Adipocyte (in vitro differentiated cells): ENCODE measurements around the gene SLC9A9.
A peak's percentile ranks its signal among the peaks of the same experiment; 100 is the strongest.

Source experiments
- DNase-seq: peaks from one replicate; pipeline ENCODE4 v3.0.0-alpha.2; 2015; ENCODE audit warnings: low read depth
- H3K27me3 ChIP-seq: replicated peaks from 2 replicates; pipeline ENCODE4 v1.7.0; 2013; ENCODE audit warnings: mild to moderate bottlenecking, low read length, moderate library complexity; ENCODE audit not compliant: control insufficient read depth, insufficient read depth
- H3K36me3 ChIP-seq: 2 replicates; pipeline ENCODE4 v1.7.0; 2013; ENCODE audit warnings: low read length, mild to moderate bottlenecking, moderate library complexity; ENCODE audit not compliant: control insufficient read depth, insufficient read depth, severe bottlenecking
- H3K4me1 ChIP-seq: 2 replicates; pipeline ENCODE4 v1.7.0; 2013; ENCODE audit warnings: mild to moderate bottlenecking, low read length, moderate library complexity; ENCODE audit not compliant: control insufficient read depth, insufficient read depth
- H3K4me3 ChIP-seq: 2 replicates; pipeline ENCODE4 v1.7.0; 2013; ENCODE audit warnings: mild to moderate bottlenecking, low read length, moderate library complexity
- H3K9ac ChIP-seq: 2 replicates; pipeline ENCODE4 v1.7.0; 2013; ENCODE audit warnings: mild to moderate bottlenecking, low read length, moderate library complexity
- H3K9me3 ChIP-seq: 2 replicates; pipeline ENCODE4 v1.7.0; 2013; ENCODE audit warnings: mild to moderate bottlenecking, low read length, moderate library complexity; ENCODE audit not compliant: control insufficient read depth

Gene SLC9A9

DNA sequence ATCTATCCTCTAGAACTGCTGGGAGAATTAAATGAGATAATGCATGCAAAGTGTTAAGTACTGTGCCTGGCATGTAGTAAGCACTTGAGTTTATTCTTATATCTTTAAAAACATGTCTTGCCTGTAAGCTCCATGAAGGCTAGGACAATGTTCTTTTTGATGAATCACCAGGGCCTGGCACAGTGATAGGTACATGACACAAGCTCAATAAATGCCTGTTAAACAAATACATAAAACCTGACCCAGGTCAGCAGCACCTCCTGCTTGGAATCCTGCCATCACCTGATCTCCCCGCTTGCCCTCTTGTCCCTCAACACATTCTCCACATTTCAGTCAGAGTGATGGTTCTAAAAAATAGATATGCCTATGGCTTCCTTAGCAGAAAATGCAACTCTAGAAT, 541.9 kb downstream of the SLC9A9 start:
- Histone ChIP-seq H3K9ac (no peak overlapping the region), H3K27me3 (no peaks in the 10 kb centered on the region), H3K4me3 (no peak overlapping the region), H3K9me3 (no peaks in the 10 kb centered on the region), H3K4me1 (peaks cover 30% of the 10 kb centered on the region), H3K36me3 (no peaks in the 10 kb centered on the region)
- no peak for DNase-seq

DNA sequence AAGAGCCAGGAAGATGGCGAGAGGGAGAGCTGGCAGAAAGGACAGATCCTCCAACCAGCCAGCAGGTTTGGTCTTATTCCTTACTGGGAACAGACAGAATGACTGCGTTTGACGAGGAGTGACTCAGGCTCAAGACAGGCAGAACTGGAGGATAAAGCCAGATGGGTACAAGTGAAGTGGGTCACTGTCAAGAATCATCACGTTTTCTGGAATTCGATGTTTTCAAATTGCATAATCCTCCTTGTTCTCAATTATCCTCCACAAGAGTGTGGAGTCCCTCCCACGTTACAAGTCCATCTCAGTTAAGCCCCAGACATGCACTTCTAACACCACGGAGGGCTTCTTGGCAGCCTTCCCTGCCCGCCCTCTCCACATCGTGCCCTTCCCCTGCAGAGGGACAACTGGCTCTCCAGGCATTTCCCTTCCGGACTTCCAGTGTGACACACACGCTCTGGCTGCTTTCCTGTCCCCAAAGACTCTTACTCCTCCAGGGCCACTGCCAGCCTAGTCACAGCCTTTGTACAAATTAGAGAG, 545.6 kb downstream of the SLC9A9 start:
- Histone ChIP-seq H3K27me3 (no peaks in the 10 kb centered on the region), H3K4me3 (no peak overlapping the region), H3K4me1 (peaks cover 11% of the 10 kb centered on the region), H3K9ac (no peak overlapping the region), H3K36me3 (no peaks in the 10 kb centered on the region), H3K9me3 (no peaks in the 10 kb centered on the region)
- DNase-seq, result peak; percentile 86

DNA sequence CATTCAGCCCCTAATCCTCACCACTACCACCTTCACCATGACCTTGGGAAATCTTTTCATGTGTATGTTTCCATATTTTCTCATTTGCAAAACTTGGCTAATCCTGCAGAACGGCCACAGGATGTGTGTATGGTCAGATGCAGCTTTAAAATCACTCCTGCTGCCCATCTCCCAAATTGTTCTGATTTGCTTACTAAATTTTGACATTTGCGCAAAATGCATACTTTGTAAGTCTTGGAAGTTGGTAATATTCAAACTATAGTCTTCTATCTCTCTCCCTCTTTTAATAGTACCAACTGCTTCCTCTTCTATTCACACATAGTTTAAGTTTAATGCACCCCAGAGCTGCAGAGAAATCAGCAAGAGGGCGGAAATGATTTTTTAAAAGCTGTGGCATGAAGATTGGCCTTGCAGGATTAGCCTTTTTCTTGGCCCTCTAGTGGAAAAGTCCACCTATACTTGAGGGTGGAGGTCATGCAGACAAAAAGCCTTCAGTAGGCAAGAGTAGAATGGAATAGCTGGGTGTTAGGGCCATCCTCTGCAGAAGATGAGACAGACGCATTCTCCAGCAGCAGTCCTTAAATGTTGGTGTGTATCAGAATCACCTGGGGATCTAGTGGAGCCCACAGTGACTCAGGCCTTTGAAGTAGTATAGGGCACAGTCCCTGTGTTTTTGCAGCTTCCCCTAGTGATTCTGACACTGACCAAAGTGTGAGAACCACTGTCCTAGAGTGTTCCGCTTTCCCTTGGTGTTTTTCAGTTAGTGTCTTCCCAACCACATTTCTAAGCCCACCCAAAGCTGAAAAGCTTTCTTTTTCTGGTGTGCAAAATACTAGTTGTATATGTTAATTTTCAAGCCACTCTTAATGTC, 547.0 kb downstream of the SLC9A9 start:
- Histone ChIP-seq H3K9ac (no peak overlapping the region), H3K27me3 (no peaks in the 10 kb centered on the region), H3K4me3 (no peak overlapping the region), H3K9me3 (no peaks in the 10 kb centered on the region), H3K4me1 (peaks cover 6% of the 10 kb centered on the region), H3K36me3 (no peaks in the 10 kb centered on the region)
- no peak for DNase-seq

DNA sequence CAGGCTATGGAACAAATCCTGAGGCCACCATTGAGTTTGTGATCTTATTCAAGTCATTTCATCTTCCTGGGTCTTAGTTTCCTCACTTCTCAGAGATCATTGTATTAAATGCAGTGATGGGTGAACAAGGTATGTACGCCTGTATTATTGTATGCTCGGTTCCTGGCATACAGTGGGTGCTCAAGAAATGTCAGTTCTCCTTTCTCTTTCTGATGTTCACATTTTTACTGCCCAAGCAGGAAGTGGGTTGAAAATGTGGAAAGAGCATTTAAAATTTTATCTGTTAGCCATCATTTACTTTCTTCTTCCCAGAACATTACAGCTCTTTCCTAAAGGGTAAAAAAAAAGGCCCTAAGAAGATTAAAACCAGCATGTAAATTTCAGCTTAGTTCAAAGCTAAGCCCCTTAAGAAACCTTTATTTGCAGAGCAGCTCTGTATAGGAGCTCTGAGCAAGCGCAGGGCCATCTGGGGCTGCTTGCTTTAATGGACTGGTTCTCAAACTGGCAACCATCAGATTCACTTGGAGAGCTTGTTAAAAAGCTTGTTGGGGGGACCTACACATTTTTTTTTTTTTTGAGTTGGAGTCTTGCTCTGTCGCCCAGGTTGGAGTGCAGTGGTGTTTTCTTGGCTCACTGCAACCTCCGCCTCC, 549.3 kb downstream of the SLC9A9 start:
- no peaks in the 10 kb centered on the region for H3K27me3 ChIP-seq
- no peak overlapping the region for H3K9ac ChIP-seq
- peaks cover 6% of the 10 kb centered on the region for H3K4me1 ChIP-seq
- no peak for DNase-seq
- no peaks in the 10 kb centered on the region for H3K36me3 ChIP-seq
- H3K4me3 ChIP-seq, result no peak overlapping the region
- no peaks in the 10 kb centered on the region for H3K9me3 ChIP-seq

DNA sequence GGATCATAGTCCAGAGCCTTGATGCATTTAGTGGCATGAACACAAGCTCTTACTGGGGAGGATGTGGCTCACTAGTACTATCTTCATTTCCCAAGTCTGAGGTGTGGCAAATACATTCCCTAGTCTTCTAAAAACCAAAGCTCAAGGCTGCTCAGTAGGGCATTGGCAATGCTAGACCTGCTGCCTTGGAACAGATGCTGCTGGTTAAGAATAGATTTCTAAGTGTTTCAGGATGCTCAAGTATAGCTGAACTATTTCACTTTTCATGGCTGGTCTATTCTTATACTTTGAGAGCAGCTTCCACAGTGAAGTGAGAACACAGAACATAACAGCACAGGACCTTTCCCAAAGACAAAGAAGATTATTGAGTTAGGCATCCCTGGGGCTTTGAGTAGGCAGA, 549.9 kb downstream of the SLC9A9 start:
- Histone ChIP-seq H3K9ac (no peak overlapping the region), H3K27me3 (no peaks in the 10 kb centered on the region), H3K9me3 (no peaks in the 10 kb centered on the region), H3K4me3 (no peak overlapping the region), H3K36me3 (no peaks in the 10 kb centered on the region), H3K4me1 (peaks cover 6% of the 10 kb centered on the region)
- DNase-seq, result no peak

DNA sequence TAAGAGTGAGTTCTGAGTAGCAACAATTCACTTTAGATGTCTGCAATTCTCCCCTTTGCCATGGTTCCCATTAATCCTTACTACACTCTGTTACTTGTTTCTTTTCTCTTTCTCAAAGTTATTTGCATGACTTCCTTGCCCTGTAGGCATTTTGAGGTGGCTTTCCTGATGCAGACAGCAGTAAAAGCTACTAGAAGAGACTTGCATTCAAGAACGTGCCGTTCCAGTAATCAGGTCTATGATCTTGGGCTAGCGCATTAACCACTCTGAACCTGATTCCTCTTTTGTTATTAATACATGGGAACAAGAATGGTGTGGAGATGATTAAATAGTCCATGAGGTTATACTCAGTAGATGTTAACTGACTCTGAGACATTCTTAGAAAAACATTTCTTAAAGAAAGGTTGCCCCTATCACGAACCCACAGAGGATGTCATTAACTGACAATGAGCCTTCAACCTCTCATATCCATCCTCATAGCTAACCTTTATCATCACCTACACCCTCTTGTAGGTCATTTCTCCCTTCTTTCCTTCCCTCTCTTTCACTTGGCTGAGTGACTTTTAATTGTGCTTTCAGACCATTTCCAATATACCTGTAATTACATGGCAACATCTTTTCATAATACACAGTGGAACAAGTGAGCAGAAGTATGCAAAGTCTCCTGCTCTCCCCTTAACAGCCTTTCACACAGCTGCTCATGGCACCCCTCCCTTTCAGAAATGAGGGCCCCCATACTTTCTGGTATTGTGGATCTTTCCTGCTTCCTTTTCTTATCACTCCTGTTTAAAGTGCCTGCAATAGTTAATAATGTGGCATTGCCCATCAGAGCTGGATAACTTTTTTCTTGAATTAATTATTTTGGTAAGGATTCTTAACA, 552.8 kb downstream of the SLC9A9 start:
- no peak for DNase-seq
- no peaks in the 10 kb centered on the region for H3K27me3 ChIP-seq
- H3K4me1 ChIP-seq, result no peaks in the 10 kb centered on the region
- no peaks in the 10 kb centered on the region for H3K36me3 ChIP-seq
- no peak overlapping the region for H3K9ac ChIP-seq
- H3K9me3 ChIP-seq, result no peaks in the 10 kb centered on the region
- no peak overlapping the region for H3K4me3 ChIP-seq

DNA sequence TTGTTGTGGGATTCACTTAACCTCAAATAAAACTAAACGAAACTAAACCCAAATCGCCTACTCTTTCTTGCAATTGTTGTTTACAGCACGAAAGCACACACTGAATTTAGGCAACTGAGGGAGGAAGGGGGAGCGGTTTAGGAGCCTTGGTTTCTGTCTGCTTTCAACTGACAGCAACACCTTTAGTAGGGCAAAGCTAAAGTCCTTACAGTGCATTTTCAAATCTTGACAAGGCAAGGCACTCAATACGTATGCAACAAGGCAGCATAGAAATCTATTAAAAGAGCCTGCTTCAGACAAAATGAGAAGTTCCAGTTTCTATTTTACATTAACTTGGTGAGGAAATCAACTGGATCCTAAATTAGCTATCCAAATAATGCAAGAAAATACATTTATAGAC, 554.1 kb downstream of the SLC9A9 start:
- H3K4me1 ChIP-seq, result no peaks in the 10 kb centered on the region
- no peak overlapping the region for H3K9ac ChIP-seq
- no peaks in the 10 kb centered on the region for H3K27me3 ChIP-seq
- DNase-seq, result no peak
- no peaks in the 10 kb centered on the region for H3K36me3 ChIP-seq
- H3K9me3 ChIP-seq, result no peaks in the 10 kb centered on the region
- no peak overlapping the region for H3K4me3 ChIP-seq

DNA sequence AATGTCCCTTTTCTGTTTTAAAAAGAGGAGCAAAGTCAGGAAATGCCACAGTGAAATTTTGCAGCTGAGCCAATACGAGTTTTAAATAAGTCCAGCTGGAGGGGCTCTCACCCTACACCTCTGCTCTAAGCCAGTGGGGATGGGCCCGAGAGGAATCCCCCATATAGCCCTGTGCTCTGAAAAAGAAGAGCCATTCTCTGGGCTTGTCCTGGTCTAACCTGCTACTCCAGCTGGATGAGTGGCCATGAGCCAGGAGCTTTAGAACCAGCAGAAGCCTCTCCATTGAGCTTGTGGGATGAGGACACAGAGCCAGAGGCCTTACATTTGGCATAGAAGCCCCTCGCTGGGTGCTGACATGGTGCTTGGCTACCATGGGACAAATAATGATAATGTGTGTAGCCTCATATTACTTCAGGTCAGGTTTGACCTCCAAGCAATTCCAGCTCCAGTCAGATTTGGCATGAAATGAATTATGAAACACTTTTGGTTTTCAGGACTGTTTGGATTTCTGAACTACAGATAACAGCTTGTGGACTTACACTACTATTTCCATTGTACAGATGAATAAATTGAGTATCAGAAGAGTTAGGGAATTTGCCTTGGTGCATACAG, 556.3 kb downstream of the SLC9A9 start:
- no peak overlapping the region for H3K9ac ChIP-seq
- no peaks in the 10 kb centered on the region for H3K4me1 ChIP-seq
- no peaks in the 10 kb centered on the region for H3K27me3 ChIP-seq
- no peaks in the 10 kb centered on the region for H3K36me3 ChIP-seq
- DNase-seq, result no peak
- no peak overlapping the region for H3K4me3 ChIP-seq
- H3K9me3 ChIP-seq, result no peaks in the 10 kb centered on the region

DNA sequence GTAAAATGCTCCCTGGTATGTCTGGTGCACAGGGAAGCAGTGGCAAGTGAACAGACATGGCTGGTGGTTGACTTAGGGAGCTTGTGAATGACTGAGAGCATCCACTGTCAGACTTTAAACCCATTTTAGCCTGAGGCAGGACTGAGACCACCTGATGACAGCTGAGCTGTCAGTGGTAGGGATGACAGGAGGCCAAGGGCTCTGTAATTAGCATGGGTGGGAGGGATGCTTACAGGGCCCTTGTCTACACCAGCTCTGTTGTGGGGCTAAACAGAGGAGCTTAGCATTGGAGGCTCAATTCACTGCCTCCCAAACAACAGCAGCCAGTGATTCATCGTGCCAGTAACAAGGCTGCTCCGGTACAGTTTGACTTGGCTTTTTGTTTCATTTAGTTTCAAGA, 559.3 kb downstream of the SLC9A9 start:
- Histone ChIP-seq H3K27me3 (no peaks in the 10 kb centered on the region), H3K9me3 (no peaks in the 10 kb centered on the region), H3K36me3 (no peaks in the 10 kb centered on the region), H3K4me3 (no peak overlapping the region), H3K4me1 (no peaks in the 10 kb centered on the region), H3K9ac (no peak overlapping the region)
- DNase-seq, result no peak

DNA sequence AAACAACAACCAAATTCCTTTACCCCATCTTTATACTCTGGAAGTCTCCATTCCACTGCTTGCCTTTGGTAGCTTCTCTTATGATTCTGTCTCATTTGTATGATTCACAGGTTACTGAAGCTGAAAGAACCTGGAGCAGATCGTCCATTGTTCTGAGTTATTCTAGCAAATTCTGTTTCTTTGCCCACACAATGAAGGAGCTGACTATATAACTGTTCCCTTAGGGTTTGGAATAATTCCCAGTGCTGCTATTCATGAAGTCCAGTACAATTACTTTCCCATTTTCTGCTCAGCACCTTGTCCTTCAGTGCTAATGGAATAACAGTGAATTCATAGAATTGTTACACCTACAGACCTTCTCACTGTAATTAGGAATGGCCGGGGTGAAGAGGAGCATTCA, 560.9 kb downstream of the SLC9A9 start:
- H3K4me1 ChIP-seq, result no peaks in the 10 kb centered on the region
- H3K9me3 ChIP-seq, result no peaks in the 10 kb centered on the region
- no peaks in the 10 kb centered on the region for H3K36me3 ChIP-seq
- DNase-seq, result no peak
- H3K4me3 ChIP-seq, result no peak overlapping the region
- no peaks in the 10 kb centered on the region for H3K27me3 ChIP-seq
- no peak overlapping the region for H3K9ac ChIP-seq
